ENCODE data around the gene HDAC9.
A peak's percentile ranks its signal among the peaks of the same experiment; 100 is the strongest.

The HDAC9 gene

DNA sequence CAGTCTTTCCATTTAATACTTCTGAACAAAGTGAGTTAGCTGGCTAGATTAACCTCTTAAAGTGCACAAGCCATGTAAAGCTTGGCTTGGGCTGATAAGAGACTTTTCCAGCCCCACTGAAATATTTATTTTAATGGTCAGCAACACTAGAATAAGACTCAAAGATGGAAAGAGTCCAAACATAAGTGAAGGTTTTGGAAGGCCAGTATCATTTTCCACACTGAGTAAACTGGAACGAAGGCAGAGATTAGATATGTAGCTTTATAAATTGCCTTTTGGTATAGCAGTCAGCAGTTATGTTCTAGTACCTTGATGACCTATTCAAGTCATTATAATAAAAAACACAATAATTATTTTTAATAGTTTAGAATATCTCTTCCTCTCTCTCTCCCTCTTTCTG, 102.2 kb downstream of the HDAC9 start:
- DNase-seq, result no peak

DNA sequence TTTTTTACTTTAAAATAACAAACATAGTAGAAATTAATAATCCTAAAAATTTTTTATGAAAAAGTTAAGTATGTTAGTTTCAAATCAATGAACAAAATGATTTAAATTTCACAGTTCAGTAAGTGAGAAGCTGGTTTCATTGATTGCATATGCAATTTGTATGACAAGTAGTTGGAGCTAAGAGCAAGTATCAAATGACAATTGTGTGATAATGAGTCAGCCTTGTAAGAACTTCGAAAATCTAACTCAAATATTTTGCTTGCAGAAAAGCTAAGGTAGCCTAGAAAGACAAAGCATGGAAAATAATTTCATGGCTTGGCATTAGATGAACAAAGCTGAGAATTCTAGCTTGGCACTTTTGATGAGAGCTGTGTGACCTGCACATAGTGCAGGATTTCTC, 111.5 kb downstream of the HDAC9 start:
- peak; percentile 71 for DNase-seq

DNA sequence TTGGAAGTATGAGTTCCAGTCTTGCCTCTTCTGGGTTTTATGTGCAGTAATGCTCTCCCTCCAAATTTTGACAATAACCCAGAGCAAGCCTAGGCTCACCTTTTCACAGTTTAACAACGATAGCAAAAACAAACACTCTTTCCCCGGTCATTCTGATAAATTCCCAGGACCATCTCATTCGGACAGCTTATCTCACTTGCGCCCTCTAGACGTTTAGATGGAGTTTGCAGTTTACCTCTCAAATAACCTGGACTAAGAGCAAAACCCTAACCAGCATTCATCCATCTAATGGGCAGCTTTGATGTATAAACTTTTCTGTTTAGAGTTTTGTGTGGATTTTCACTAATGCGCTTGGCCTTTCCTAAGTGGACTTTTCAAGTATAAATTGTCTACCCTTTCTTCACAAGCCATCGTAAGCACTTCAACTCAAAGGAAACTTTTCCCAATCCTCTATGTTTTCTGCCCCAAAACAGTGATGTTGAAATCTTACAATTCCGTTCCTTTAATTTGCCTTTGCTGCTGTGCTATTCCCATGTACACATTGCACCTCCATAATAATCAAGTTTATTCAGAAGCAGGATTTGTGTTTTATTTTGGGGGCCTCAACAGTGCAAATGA, 114.9 kb downstream of the HDAC9 start:
- peak; percentile 86 for DNase-seq

DNA sequence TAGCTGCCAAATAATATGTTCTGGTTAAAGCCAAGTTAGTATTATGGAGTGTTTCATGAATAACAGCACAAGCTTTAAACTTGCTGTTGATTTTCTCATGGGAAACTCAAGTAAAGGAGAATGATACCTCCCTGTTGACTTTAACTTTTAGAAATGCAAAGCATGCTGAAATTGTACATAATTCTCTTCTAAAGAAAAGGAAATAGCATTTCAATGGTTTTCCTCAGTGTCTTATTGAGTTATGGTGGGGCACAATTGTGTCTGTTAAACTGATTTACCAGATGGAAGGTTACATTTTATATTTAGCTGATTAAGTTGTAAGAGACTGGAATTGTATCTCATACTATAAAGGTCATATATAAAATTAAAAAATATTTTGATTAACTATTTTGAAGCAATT, 119.3 kb downstream of the HDAC9 start:
- peak; percentile 29 for DNase-seq

DNA sequence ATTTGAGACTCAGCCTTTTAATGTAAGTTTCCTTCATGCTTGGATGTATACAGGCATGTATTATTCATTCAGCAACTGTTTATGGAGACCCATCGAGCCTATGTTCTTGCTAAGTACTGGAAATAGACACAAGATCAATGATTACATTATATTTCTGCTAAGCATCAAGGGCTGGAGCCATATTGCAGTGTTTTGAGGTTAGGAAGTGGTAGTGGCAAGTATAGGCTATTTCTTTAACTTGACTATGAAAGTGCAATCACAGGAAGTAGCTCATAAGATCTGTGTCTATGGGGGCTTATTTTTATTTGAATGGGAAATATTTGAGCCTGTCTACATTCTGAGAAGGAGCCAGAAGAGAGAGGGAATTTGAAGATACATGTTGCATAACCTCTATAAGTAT, 123.8 kb downstream of the HDAC9 start:
- no peak for DNase-seq

DNA sequence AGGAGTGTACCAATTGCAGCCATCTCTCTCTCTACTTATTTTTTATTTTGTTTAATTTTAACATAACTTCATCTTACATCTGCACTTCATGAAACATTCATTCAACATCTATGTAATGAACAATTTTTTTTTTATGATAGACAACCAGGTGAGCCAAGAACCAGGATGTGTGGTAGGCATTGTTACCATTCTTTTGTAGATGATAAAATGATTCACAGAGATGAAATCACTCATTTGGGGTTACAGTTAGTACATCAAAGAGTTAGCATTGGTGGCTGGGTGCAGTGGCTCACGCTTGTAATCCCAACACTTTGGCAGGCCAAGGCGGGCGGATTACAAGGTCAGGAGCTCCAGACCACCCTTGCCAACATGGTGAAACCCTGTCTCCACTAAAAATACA, 127.8 kb downstream of the HDAC9 start:
- no peak for DNase-seq

DNA sequence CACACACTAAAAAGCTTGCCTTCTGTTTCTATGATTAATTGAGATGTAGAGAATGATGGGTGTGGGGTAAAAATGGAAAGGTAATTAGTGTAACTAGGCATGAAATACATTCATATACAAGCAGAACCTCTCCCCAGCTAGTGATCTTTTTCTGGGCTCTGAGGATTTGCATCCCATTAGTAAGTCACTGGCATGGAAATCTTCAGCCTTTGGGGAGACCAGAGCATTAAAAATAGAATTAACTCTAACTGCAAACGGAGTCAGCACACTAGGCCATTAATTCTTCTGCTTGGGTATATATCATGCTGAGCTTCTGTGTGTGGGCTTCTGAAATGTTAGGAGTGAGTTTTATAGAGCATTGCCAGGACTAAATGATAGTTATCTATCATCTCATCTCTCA, 128.9 kb downstream of the HDAC9 start:
- no peak for DNase-seq

DNA sequence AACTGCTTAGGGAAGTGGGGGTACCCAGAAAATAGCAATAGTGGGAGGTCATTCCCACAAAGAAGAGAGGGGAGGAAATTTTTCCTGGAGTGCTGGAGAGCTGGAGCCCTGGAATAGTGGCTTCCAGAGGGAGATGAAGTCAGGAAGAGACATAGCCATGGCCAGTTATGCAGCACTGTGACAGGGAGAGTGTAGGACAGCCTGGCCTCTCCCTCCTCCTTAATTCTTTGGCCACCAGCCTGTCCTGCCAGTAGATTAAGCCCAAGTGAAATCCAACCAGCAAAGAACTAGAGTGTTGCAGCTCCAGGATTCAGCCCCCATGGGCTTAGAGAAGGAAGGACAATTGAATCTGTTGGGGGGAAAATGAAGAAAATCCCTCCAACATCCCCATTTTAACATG, 130.5 kb downstream of the HDAC9 start:
- DNase-seq, result no peak

DNA sequence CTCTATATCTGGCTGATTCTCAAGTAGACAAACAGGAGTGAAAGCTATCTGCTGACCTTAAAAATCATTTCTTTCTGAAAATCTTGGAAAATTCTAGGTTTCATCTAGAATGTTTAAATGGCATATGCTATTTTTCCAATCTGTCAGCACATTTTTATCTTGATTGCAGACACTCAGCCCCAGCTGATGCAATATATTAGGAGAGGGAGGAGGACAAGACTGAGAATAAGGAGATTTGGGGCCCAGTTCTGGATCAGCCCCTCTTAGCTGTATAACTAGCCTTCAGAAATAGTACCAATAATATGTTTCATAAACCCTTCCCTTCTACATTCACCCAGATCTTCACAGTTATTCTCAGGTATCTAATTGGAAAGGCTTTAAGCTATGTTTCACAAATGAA, 131.2 kb downstream of the HDAC9 start:
- peak; percentile 14 for DNase-seq

DNA sequence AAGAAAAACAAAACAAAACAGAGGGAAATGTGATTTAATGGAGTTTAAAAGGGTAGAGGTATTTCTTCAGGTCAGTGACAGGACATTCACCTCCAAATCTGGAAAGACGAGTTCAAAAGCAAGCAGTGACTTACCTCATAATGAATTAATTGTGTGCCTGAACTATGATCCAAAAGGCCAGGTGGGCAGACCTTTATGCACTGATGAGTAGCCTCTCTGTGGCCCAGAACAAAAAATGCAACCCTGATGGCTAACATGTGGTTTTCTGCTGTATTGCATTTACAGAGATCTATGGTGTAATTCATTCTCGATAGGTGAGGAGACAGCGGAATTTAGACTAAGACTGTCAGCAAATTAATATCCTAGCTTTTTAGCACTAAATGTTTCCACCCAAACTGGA, 142.0 kb downstream of the HDAC9 start:
- DNase-seq, result peak; percentile 20

DNA sequence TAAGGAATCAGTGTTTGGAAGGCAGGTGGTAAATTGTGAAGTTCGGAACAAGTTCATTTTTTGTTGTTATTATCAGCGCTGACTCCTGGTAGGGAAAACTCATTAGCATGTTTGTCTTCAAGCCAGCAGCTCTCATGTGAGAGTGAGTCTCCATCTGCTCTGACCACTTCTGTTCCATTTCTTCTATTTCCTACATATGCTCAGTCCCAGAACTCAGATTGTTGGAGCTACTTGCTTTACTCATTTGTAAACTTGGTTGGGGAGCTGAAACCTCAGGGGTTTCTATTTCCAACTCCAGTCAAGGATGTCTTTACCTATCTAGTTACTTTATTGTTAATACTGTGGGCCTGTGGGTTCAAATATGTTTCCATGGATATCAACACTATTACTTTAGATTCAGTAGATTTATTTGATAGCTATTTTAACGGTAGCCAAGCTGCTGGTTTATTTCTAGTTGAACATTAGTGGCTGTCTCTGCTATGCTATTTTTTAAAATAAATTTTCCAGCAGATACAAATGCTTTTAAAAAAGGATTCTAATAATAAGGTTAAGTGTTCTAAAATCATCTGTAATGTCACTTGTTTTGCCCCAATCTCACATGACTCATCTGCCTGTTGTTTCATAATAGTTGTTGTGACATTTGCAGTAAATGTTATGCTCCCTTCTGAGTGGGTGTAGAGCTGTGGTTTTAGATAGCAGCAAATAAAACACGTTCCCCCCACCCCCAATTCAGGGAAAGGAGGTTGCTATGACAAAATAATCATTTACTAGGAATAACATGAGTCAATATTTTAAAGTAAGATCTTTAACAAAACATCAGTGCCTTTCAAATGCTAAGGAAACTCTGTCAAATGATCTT, 143.3 kb downstream of the HDAC9 start:
- no peak for DNase-seq

DNA sequence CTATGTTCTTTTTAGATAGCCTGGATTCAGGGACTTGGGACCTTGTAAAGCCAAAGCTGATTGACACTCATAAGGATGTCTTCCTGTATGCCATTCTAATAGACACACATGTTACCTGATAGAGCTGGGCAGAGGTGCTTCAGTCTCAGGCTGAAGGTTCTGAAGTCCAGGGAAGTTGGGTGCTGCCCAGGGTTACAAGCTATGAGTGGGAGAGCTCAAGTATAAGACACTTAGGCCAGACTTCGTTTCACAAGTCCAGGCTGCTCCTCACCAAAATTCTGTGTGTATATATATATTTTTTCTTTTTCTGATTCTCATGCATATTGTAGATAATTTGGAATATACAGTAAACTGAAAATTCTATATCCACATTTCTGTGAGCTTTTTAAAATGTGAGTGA, 144.2 kb downstream of the HDAC9 start:
- no peak for DNase-seq

DNA sequence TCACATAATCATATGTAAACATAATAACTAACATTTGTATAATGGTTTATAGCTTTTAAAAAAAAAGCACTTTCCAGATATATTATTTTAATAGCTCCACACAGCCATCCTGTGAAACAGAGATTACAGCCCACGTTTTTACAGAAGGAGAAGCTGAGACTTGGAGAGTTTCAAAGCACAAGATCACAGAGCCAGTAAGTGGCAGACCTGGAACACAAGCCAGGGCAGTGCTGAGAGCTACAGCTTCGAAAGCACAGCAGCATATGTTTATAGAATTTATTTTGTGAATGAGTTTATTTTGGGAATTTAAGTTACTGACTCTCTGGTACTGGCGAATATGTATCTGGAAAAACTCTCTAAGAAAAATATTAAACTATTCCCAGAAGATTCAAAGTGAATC, 149.4 kb downstream of the HDAC9 start:
- DNase-seq, result no peak

DNA sequence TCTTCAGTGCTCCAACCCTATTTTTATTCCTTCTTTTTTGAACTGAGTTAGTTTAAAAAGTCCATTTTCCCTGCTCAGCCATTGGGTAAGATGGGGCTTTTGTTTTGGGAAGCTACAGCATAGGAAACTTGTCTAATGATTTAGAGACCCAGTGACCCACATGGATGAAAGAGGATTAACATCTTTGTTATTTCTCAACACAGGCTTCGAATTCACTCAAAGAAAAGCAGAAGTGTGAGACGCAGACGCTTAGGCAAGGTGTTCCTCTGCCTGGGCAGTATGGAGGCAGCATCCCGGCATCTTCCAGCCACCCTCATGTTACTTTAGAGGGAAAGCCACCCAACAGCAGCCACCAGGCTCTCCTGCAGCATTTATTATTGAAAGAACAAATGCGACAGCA, 152.0 kb downstream of the HDAC9 start:
- no peak for DNase-seq

DNA sequence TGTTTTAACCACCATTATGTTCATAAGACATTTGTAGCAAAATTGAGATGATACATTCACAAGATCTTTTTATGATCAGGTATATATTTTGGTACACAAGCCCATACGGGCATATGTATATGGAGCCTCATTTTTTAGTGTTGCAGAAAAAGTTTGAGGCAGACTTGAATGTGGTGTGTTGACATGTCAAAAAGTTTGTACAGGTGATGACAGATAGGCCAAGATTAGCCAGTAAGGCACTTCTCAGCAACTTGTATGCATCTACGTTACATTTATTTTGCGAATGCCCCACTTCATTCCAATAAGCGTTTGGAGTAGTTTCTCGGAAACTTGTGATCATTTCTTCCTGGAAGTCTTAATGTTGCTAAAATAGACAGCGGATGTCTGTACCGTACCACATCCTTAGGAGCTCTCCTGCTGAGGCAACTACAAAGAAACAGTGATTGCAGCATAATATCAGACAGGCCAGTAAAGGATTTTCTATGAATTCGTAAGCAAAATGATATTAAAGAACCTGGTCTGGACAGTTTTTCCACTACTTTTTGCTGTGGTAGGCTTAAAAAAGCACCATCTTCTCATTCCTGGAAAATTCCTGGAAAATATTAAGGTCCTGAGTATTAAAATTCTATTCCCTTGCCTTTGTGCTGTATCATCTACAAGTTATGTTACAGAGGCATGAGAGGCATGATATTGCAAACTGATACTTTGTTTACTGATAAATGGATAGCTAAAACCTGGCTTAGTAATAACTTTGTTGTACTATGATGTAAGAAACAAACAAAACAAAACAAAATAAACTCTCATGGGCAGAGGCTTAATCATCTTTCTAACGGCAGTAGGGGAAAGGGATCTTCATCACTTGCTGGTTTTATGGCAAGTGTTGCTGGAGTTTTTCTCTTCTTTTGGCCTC, 153.6 kb downstream of the HDAC9 start:
- DNase-seq, result no peak

DNA sequence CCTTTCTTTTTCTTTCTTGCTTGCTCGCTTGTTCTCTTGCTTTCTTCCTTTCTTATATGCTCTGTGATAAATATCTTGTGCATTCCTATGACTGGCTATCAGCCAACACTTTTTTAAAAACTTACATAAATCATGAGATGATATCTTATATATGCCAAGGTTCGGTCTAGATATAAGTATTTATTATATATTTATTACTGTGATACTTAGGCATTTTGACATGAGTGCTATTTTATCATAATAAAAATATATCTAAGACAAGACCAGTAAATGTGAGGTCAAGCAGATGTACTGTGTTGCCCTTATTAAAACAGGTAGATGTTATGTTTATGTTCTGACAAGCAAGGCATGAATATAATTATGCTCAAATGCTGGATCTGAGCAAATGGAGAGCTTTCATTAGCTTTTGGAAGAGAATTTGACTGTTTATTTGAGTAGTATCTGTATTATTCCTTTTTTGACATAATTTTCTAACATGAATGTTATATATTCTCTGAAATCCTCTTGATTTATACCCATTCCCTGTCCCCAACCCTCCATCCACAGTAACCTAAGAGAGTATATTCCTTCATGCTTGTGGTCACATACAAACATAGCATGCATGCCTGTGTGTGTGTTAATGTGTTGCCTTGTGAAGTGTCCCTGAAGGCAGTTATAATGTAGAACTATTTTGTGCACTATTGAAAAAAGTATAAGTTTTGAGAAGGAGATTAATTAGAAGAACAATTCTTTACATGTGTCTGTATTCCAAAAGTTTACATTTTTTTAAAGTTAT, 158.0 kb downstream of the HDAC9 start:
- no peak for DNase-seq

DNA sequence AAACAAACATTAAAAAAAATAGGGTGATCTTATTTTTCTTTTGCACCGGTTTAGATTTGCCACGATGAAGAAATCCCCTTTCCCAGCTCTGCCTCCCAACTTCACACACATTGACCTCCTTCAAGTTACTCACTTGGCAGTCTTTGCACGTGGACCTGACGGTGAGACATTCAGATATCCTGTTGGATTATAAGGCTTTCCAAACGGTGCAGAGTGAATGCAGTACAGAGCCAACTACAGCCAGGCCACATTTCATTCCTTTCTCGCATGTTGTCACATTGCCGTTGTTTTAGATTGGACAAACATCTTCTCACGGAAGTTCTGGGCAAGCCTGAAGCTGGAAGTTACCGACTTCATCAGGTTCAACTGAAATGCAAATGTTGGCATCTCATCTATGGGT, 159.2 kb downstream of the HDAC9 start:
- DNase-seq, result no peak

DNA sequence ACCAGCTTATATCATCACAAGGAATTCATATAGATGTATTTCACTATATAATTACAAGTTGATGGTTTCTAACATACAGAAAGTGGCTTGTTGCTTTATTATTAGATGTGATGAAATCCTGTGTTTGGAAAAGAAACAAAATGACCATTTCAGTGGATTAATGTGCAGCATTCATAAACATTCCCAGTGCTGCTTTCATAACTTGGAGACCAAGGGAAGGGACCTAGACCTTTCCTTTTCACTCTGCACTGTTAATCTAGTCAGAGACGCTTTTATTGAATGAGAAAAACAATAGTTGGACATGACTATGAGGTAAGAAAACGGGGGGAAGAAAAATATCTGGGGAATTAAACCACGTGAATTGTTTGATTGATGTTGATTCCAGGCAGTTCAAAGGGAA, 160.0 kb downstream of the HDAC9 start:
- no peak for DNase-seq

DNA sequence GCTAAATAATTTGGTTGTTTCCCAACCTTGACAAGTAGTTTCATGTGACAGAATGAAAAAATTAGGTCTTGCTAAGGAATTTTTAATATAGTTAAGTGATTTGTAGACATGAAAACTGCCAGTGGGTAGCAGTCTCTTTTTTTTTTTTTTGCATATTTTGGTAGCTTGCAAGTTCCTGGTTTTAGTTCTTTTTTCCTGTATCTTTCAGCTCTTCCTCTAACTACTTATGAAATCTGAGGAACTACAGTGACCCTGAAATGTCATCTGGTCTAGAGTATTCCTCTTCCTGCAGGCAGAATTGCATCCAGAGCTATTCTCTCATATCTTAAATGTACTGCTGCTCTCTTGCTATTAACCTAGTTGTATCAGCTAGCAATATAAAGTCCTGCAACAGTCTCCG, 160.4 kb downstream of the HDAC9 start:
- DNase-seq, result no peak

DNA sequence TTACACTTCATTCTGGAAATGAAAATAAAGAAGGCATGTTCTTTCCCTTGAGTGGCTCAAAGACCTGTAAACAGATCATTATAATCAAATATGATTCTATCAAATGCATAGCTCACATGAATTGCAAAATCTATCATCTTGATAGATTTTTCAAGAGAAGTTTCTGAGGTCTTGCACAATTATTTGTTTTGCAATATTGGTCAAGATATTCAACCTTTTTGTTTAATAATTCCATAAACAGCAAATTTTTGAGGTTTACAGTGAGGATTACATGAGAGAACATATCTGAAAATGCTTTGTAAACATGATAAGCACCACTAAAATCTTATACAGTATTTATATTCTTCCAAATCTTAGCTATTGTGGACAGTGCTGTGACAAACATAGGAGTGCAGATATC, 160.8 kb downstream of the HDAC9 start:
- no peak for DNase-seq

DNA sequence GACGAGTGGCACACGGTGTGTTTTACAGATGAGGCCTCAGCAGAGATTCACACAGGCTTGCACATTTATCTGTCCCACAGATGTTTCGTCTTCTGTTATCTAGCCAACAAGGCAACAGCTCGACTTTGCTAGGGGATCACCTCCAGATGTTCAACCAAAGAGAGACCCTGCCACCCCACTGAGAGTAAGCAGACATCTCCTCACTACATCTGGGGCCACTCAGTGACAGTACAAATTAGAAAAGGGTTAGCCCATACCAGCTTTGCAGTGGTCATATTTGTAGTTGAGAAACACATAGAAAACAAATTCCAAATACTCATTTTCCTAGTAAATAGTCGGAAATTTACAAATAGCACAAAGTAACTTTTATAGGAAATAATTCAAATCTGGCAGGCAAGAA, 164.2 kb downstream of the HDAC9 start:
- no peak for DNase-seq

DNA sequence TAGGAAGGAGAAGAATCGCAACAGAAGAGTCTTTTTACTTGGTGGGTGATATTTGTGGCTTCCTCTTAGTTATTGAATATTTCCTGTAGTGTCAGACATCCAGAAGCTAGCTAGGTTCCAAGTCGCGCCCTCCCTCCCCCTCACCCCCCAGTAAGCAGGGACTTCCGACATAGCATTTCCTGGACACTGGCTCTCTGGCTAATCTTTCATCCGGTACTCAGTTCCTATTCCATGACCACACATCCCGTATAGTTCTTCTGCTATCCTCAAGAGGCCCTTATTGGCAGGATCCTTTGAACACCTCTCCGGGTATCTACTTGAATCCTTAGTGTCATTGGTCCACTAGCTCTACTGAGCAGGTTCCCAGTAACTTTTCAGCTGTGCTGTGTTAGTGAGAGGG, 167.8 kb downstream of the HDAC9 start:
- no peak for DNase-seq

Data from DMS53 (cell line).